ENCODE data around the gene NHSL2. TPM values are rescaled to one million over a fixed set of nuclear protein-coding genes. Genes with fewer than 3 reads are reported as not detected.

NHSL2 gene
- total RNA-seq, 1 experiment from 2014 or later, result 0.36 TPM

GRCh38 chrX:72158773-72159172 lies 248.1 kb downstream of the NHSL2 start:
- POLR2A ChIA-PET, result no interaction called here
- ATAC-seq, result no peak
- in situ Hi-C loops (cut with HindIII; ENCODE audit: low pct_unique_long_range_greater_than_20kb, low sequenced_read_pairs), result no loop called here
- no peaks in the 10 kb centered on the region for H3K27me3 ChIP-seq (ENCODE audit: control insufficient read depth, insufficient read depth, low read length)
- TF ChIP-seq POLR2AphosphoS5 (IDR thresholded peaks at IDR 0.05; ENCODE audit: low read depth, low read length) (no peak), TCF7L2 (IDR thresholded peaks at IDR 0.05; ENCODE audit: low read depth, low read length) (no peak), SIN3A (IDR thresholded peaks at IDR 0.05; ENCODE audit: borderline replicate concordance, insufficient read depth, low read depth, low read length) (no peak)
- no peak for DNase-seq (ENCODE audit: low read depth, low spot score)
- CTCF ChIA-PET, result no interaction called here
- no peak overlapping the region for H3K27ac ChIP-seq (ENCODE audit: low read length)
- intact Hi-C loops (cut with micrococcal nuclease; ENCODE audit: unreplicated experiment), result no loop called here
- H3K4me1 ChIP-seq (ENCODE audit: control insufficient read depth, insufficient read depth, low read length), result no peaks in the 10 kb centered on the region
- no peak overlapping the region for H3K4me3 ChIP-seq (ENCODE audit: low read depth in 2 of 2, low read length in 2 of 2)
- no peaks in the 10 kb centered on the region for H3K36me3 ChIP-seq (ENCODE audit: control insufficient read depth, insufficient read depth, low read length)
- no peaks in the 10 kb centered on the region for H3K9me3 ChIP-seq (ENCODE audit: control insufficient read depth, insufficient read depth, low read depth, low read length)
- BruUV-seq (replicated peaks), result no TSS peak

GRCh38 chrX:72159769-72160168 lies 249.1 kb downstream of the NHSL2 start:
- intact Hi-C loops (cut with micrococcal nuclease; ENCODE audit: unreplicated experiment), result no loop called here

DNA sequence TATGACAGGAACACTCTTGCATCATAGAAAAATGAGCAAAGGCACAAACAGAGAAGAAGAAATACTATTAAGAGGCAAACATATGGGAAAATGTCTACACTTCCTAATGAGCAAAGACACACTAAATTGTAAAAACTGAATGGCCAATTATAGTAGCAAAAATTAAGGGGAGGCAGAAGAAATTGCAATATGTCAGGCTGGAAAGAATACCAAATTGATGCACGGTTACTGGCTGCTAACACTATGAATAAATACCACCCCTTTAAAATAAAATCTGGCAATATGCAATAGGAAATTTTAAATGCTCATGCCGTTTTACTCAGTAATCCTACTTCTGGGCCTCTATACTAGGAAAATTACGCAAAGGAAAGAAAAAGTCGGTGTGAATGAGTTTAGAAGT lies 254.9 kb downstream of the NHSL2 start:
- POLR2A ChIA-PET, result no interaction called here
- H3K36me3 ChIP-seq (ENCODE audit: control insufficient read depth, insufficient read depth, low read length), result no peaks in the 10 kb centered on the region
- no peaks in the 10 kb centered on the region for H3K4me1 ChIP-seq (ENCODE audit: control insufficient read depth, insufficient read depth, low read length)
- no peak overlapping the region for H3K27ac ChIP-seq (ENCODE audit: low read length)
- DNase-seq (ENCODE audit: low read depth, low spot score) (no peak), ATAC-seq (no peak)
- no peak overlapping the region for H3K4me3 ChIP-seq (ENCODE audit: low read depth in 2 of 2, low read length in 2 of 2)
- no peaks in the 10 kb centered on the region for H3K9me3 ChIP-seq (ENCODE audit: control insufficient read depth, insufficient read depth, low read depth, low read length)
- TF ChIP-seq SIN3A (IDR thresholded peaks at IDR 0.05; ENCODE audit: borderline replicate concordance, insufficient read depth, low read depth, low read length) (no peak), CTCF (IDR thresholded peaks at IDR 0.05) (no peak), POLR2AphosphoS5 (IDR thresholded peaks at IDR 0.05; ENCODE audit: low read depth, low read length) (no peak), TCF7L2 (IDR thresholded peaks at IDR 0.05; ENCODE audit: low read depth, low read length) (no peak)
- TF ChIP-seq, protein P1, sequence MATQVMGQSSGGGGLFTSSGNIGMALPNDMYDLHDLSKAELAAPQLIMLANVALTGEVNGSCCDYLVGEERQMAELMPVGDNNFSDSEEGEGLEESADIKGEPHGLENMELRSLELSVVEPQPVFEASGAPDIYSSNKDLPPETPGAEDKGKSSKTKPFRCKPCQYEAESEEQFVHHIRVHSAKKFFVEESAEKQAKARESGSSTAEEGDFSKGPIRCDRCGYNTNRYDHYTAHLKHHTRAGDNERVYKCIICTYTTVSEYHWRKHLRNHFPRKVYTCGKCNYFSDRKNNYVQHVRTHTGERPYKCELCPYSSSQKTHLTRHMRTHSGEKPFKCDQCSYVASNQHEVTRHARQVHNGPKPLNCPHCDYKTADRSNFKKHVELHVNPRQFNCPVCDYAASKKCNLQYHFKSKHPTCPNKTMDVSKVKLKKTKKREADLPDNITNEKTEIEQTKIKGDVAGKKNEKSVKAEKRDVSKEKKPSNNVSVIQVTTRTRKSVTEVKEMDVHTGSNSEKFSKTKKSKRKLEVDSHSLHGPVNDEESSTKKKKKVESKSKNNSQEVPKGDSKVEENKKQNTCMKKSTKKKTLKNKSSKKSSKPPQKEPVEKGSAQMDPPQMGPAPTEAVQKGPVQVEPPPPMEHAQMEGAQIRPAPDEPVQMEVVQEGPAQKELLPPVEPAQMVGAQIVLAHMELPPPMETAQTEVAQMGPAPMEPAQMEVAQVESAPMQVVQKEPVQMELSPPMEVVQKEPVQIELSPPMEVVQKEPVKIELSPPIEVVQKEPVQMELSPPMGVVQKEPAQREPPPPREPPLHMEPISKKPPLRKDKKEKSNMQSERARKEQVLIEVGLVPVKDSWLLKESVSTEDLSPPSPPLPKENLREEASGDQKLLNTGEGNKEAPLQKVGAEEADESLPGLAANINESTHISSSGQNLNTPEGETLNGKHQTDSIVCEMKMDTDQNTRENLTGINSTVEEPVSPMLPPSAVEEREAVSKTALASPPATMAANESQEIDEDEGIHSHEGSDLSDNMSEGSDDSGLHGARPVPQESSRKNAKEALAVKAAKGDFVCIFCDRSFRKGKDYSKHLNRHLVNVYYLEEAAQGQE (IDR thresholded peaks at IDR 0.05; ENCODE audit: insufficient read depth in 1 of 2, low read depth in 2 of 2, low read length in 1 of 2), result no peak
- CTCF ChIA-PET, result no interaction called here
- H3K27me3 ChIP-seq (ENCODE audit: control insufficient read depth, insufficient read depth, low read length), result no peaks in the 10 kb centered on the region
- intact Hi-C loops (cut with micrococcal nuclease; ENCODE audit: unreplicated experiment), result no loop called here
- no TSS peak for BruUV-seq (replicated peaks)
- in situ Hi-C loops (cut with HindIII; ENCODE audit: low pct_unique_long_range_greater_than_20kb, low sequenced_read_pairs), result no loop called here

More at GRCh38 chrX:72159769-72160168, 249.1 kb downstream of the NHSL2 start:
- BruUV-seq (replicated peaks), result no TSS peak
- Histone ChIP-seq H3K4me1 (ENCODE audit: control insufficient read depth, insufficient read depth, low read length) (no peaks in the 10 kb centered on the region), H3K9me3 (ENCODE audit: control insufficient read depth, insufficient read depth, low read depth, low read length) (no peaks in the 10 kb centered on the region), H3K27me3 (ENCODE audit: control insufficient read depth, insufficient read depth, low read length) (no peaks in the 10 kb centered on the region), H3K36me3 (ENCODE audit: control insufficient read depth, insufficient read depth, low read length) (no peaks in the 10 kb centered on the region), H3K4me3 (ENCODE audit: low read depth in 2 of 2, low read length in 2 of 2) (no peak overlapping the region), H3K27ac (ENCODE audit: low read length) (no peak overlapping the region)
- in situ Hi-C loops (cut with HindIII; ENCODE audit: low pct_unique_long_range_greater_than_20kb, low sequenced_read_pairs), result no loop called here
- ChIA-PET CTCF (no interaction called here), POLR2A (no interaction called here)
- no peak for ATAC-seq
- no peak for DNase-seq (ENCODE audit: low read depth, low spot score)
- TF ChIP-seq TCF7L2 (IDR thresholded peaks at IDR 0.05; ENCODE audit: low read depth, low read length) (no peak), SIN3A (IDR thresholded peaks at IDR 0.05; ENCODE audit: borderline replicate concordance, insufficient read depth, low read depth, low read length) (no peak)
- TF ChIP-seq, protein P1 (IDR thresholded peaks at IDR 0.05; ENCODE audit: insufficient read depth in 1 of 2, low read depth in 2 of 2, low read length in 1 of 2), result no peak

Data from Panc1 (cell line).